Neuronal stem cell (in vitro differentiated cells): ENCODE data around the gene JUN.

ENCODE experiments used
- DNase-seq: peaks from one replicate; pipeline ENCODE4 v3.0.0-alpha.2; 2013; ENCODE audit warnings: low spot score
- H2AFZ ChIP-seq: one replicate; pipeline ENCODE4 v1.6.1; 2013; ENCODE audit warnings: mild to moderate bottlenecking, low read length, inconsistent platforms
- H2AK5ac ChIP-seq: 2 replicates; pipeline ENCODE4 v1.6.1; 2013; ENCODE audit warnings: low read depth, mild to moderate bottlenecking, inconsistent platforms, low read length, moderate library complexity, mixed read lengths
- H2BK120ac ChIP-seq: 2 replicates; pipeline ENCODE4 v1.6.1; 2013; ENCODE audit warnings: low read depth, mild to moderate bottlenecking, inconsistent platforms, low read length, moderate library complexity, mixed read lengths
- H2BK12ac ChIP-seq: one replicate; pipeline ENCODE4 v1.6.1; 2013; ENCODE audit warnings: low read length, inconsistent platforms
- H2BK15ac ChIP-seq: 2 replicates; pipeline ENCODE4 v1.6.1; 2013; ENCODE audit warnings: mild to moderate bottlenecking, low read length, inconsistent platforms, mixed read lengths
- H2BK5ac ChIP-seq: one replicate; pipeline ENCODE4 v1.6.1; 2013; ENCODE audit warnings: inconsistent platforms, mild to moderate bottlenecking, low read length, moderate library complexity
- H3K14ac ChIP-seq: one replicate; pipeline ENCODE4 v1.6.1; 2013; ENCODE audit warnings: low read length, inconsistent platforms
- H3K18ac ChIP-seq: 2 replicates; pipeline ENCODE4 v1.6.1; 2013; ENCODE audit warnings: low read length, inconsistent platforms
- H3K23ac ChIP-seq: 2 replicates; pipeline ENCODE4 v1.6.1; 2013; ENCODE audit warnings: low read depth, mild to moderate bottlenecking, mixed read lengths, low read length, inconsistent platforms; ENCODE audit not compliant: poor library complexity
- H3K27ac ChIP-seq: replicated peaks from 3 replicates; pipeline ENCODE4 v1.5.1; 2013; ENCODE audit warnings: low read length, inconsistent platforms
- H3K27me3 ChIP-seq, 3 experiments: 2 replicates each; pipeline ENCODE4 v1.6.1; 2013; ENCODE audit warnings: low read length in 3 of 3, mild to moderate bottlenecking in 2 of 3, inconsistent platforms in 1 of 3, low read depth in 1 of 3, mixed read lengths in 1 of 3, moderate library complexity in 1 of 3; ENCODE audit not compliant: control insufficient read depth in 3 of 3, insufficient read depth in 3 of 3
- H3K36me3 ChIP-seq, 2 donors: replicated peaks in 1 of 2; 2 replicates each; pipeline ENCODE4 v1.6.1; 2013; ENCODE audit warnings: low read length in 2 of 2; ENCODE audit not compliant: control insufficient read depth in 2 of 2, insufficient read depth in 2 of 2
- H3K4ac ChIP-seq: 2 replicates; pipeline ENCODE4 v1.6.1; 2013; ENCODE audit warnings: inconsistent platforms, mild to moderate bottlenecking, low read length, moderate library complexity
- H3K4me1 ChIP-seq, 2 donors: 1 replicate in 1 of 2; 2 replicates in 1 of 2; pipeline ENCODE4 v1.6.1; 2013; ENCODE audit warnings: low read length in 2 of 2, low read depth in 1 of 2; ENCODE audit not compliant: control insufficient read depth in 2 of 2, insufficient read depth in 1 of 2
- H3K4me2 ChIP-seq: one replicate; pipeline ENCODE4 v1.6.1; 2013; ENCODE audit warnings: mild to moderate bottlenecking, low read length, inconsistent platforms; ENCODE audit not compliant: insufficient read depth, poor library complexity, severe bottlenecking
- H3K4me3 ChIP-seq, 2 donors: 2 replicates each; pipeline ENCODE4 v1.5.1; 2013; ENCODE audit warnings: low read length in 2 of 2, mild to moderate bottlenecking in 2 of 2, inconsistent platforms in 1 of 2, moderate library complexity in 1 of 2
- H3K79me1 ChIP-seq: one replicate; pipeline ENCODE4 v1.6.1; 2013; ENCODE audit warnings: low read depth, mild to moderate bottlenecking, inconsistent platforms, low read length, moderate library complexity
- H3K9ac ChIP-seq: one replicate; pipeline ENCODE4 v1.6.1; 2013; ENCODE audit warnings: mild to moderate bottlenecking, low read depth, low read length, inconsistent platforms; ENCODE audit not compliant: poor library complexity
- H3K9me3 ChIP-seq, 2 donors: replicated peaks in 1 of 2; 2 replicates each; pipeline versions ENCODE3 to v1.6.1; 2013; ENCODE audit warnings: low read length in 2 of 2, mild to moderate bottlenecking in 2 of 2, inconsistent platforms in 1 of 2, low read depth in 1 of 2, mixed read lengths in 1 of 2, moderate library complexity in 1 of 2; ENCODE audit not compliant: control insufficient read depth in 2 of 2, insufficient read depth in 1 of 2
- H4K8ac ChIP-seq: one replicate; pipeline ENCODE4 v1.6.1; 2013; ENCODE audit warnings: low read depth, mild to moderate bottlenecking, inconsistent platforms, low read length, moderate library complexity
- H4K91ac ChIP-seq: one replicate; pipeline ENCODE4 v1.6.1; 2013; ENCODE audit warnings: low read length, low read depth, mild to moderate bottlenecking, inconsistent platforms; ENCODE audit not compliant: poor library complexity
- whole genome bisulfite sequencing, 2 donors: extraction: QIAGEN DNeasy Blood & Tissue Kit; methylation state at CpG; one replicate each; pipeline ENCODE4 v1.1.7; 2013; ENCODE audit warnings: missing lambda C conversion rate in 2 of 2, mixed read lengths in 1 of 2; ENCODE audit not compliant: insufficient read length in 2 of 2, insufficient replicate concordance in 1 of 2; ENCODE audit errors: extremely low coverage in 2 of 2; 5-methylcytosine and 5-hydroxymethylcytosine counted together

The JUN gene

DNA sequence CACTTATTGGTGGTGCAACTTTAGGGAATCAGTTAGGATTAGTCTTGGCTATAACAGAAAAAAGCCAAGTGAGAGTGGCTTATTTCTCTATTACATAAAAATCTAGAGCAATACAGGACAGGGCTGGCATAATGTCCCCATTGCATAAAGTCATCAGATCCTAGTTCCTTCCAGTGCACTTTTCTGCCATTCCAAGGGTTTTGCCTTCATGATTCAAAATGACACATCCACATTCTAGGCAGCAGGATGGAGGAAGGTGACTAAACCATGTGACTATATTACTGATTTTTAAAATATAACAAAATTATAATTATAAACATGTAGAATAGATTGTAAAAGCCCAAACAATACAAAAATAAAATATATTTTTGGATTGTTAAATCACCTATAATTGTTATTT, 18.8 kb downstream of the JUN start:
- H3K27ac ChIP-seq = no peak overlapping the region
- H3K4me3 ChIP-seq = no peak overlapping the region
- H3K27me3 ChIP-seq = no peaks in the 10 kb centered on the region

DNA sequence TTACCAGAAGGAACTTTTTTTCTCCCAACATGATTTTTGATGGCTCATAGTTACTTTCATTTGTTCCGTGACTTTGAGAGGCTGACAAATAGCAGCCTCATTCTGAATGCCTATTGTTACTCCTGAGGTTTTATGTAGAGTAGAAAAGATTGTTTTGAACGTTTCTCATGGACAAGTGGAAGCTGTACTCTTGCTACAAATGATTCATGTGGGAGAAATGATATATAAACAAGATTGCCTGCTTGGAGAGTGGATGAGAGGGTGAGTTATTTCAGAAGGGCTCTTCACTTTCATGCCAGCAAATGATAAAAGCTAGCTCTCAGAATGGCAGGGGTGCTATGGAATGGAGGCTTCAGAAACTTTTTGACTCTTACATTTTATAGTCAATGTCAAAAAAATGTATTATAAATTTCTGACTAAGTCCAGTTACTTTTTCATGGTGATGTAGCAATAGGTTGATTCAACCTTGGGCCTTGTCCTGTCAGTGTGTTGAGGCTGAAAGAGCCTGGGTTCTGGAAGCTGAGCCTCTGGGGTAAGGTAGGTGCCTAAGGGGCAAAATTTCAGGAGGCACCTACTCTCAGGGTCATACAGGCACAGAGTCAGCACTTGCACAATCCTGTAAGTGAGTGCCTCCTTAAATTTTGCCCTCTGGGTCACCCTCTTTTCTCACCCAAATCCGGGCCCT, 19.4 kb downstream of the JUN start:
- no peak overlapping the region for H3K23ac ChIP-seq
- H3K4me3 ChIP-seq = no peak overlapping the region
- no peak overlapping the region for H2BK12ac ChIP-seq
- DNase-seq = no peak
- no peaks in the 10 kb centered on the region for H3K79me1 ChIP-seq
- H3K4ac ChIP-seq = no peak overlapping the region
- H3K27me3 ChIP-seq = no peaks in the 10 kb centered on the region
- no peak overlapping the region for H3K4me2 ChIP-seq
- no peak overlapping the region for H2BK15ac ChIP-seq
- H2AK5ac ChIP-seq = no peak overlapping the region
- no peak overlapping the region for H3K27ac ChIP-seq
- no peaks in the 10 kb centered on the region for H3K36me3 ChIP-seq
- H3K9ac ChIP-seq = no peak overlapping the region
- no peak overlapping the region for H3K18ac ChIP-seq
- no peak overlapping the region for H3K14ac ChIP-seq
- no peak overlapping the region for H2BK5ac ChIP-seq
- peaks cover 0 to 2% of the 10 kb centered on the region in 2 donors for H3K9me3 ChIP-seq
- H2AFZ ChIP-seq = no peak overlapping the region
- no peak overlapping the region for H2BK120ac ChIP-seq
- WGBS, 2 donors = no CpG with 5 or more reads among the region's 3 CpGs
- H4K91ac ChIP-seq = no peak overlapping the region
- no peak overlapping the region for H4K8ac ChIP-seq
- no peaks in the 10 kb centered on the region for H3K4me1 ChIP-seq

More for the DNA sequence above, 18.8 kb downstream of the JUN start:
- Histone ChIP-seq H3K36me3 (no peaks in the 10 kb centered on the region), H3K23ac (no peak overlapping the region), H3K9ac (no peak overlapping the region), H3K4me2 (no peak overlapping the region), H3K4me1 (no peaks in the 10 kb centered on the region), H2AK5ac (no peak overlapping the region), H2BK5ac (no peak overlapping the region), H3K79me1 (no peaks in the 10 kb centered on the region), H3K14ac (no peak overlapping the region), H2BK15ac (no peak overlapping the region), H2AFZ (no peak overlapping the region), H4K91ac (no peak overlapping the region), H4K8ac (no peak overlapping the region), H2BK12ac (no peak overlapping the region), H2BK120ac (no peak overlapping the region), H3K18ac (no peak overlapping the region), H3K9me3 (peaks cover 0 to 2% of the 10 kb centered on the region in 2 donors), H3K4ac (no peak overlapping the region)
- no peak for DNase-seq

DNA sequence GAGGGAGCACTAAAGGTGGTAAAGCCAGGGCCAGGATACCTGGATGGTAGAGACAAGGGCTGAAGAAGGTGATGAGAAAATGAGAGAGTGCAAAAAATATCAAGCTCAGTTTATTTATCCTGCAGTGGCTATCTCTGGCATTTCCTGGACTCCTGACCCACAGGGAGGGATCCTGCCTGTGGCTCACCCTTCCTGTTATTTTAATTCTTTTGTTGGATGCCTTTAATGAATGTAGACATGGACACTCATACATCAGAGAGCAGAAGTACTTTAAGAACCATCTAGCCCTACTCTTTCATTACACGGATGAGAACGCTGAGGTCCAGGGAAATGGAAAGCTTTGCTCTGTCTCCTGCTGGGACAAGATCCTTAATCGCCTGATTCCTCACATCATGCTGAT, 20.6 kb downstream of the JUN start:
- DNase-seq = no peak
- Histone ChIP-seq H4K91ac (no peak overlapping the region), H3K27ac (no peak overlapping the region), H3K4me1 (no peaks in the 10 kb centered on the region), H3K9ac (no peak overlapping the region), H4K8ac (no peak overlapping the region), H3K14ac (no peak overlapping the region), H2BK12ac (no peak overlapping the region), H3K27me3 (no peaks in the 10 kb centered on the region), H3K79me1 (no peaks in the 10 kb centered on the region), H3K18ac (no peak overlapping the region), H3K23ac (no peak overlapping the region), H2AFZ (no peak overlapping the region), H3K9me3 (peaks cover 0 to 2% of the 10 kb centered on the region in 2 donors), H3K4me3 (no peak overlapping the region), H2BK15ac (no peak overlapping the region), H2BK5ac (no peak overlapping the region), H3K4ac (no peak overlapping the region), H2AK5ac (no peak overlapping the region), H2BK120ac (no peak overlapping the region), H3K4me2 (no peak overlapping the region), H3K36me3 (no peaks in the 10 kb centered on the region)
- no CpG with 5 or more reads among the region's 3 CpGs for WGBS, 2 donors

DNA sequence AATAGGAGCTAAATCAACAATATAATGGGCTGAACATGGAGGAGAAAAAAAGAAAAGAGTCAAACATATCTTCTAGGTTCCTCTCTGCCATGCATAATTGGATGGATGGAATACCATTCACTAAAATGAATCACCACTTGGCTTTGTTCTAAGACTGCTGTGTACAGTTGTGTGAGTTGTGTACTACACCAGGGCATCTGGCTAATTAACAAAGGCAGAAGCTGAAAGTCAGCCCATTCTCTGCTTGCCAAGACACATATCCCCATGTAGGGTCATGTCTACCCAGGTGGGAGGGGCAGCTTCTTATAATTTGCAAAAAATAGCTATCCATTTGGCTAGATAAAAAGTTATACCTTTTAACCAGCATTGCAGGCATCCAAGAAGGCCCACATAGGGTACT, 21.0 kb downstream of the JUN start:
- H3K36me3 ChIP-seq = no peaks in the 10 kb centered on the region
- no peaks in the 10 kb centered on the region for H3K79me1 ChIP-seq
- no peak overlapping the region for H2BK120ac ChIP-seq
- H2BK12ac ChIP-seq = no peak overlapping the region
- H3K4me1 ChIP-seq = no peaks in the 10 kb centered on the region
- H3K4ac ChIP-seq = no peak overlapping the region
- H2BK15ac ChIP-seq = no peak overlapping the region
- H3K4me2 ChIP-seq = no peak overlapping the region
- no peak overlapping the region for H3K9ac ChIP-seq
- H3K23ac ChIP-seq = no peak overlapping the region
- H3K14ac ChIP-seq = no peak overlapping the region
- DNase-seq = no peak
- H3K9me3 ChIP-seq = no peaks in the 10 kb centered on the region
- no peak overlapping the region for H4K91ac ChIP-seq
- H3K18ac ChIP-seq = no peak overlapping the region
- no peak overlapping the region for H3K27ac ChIP-seq
- no peak overlapping the region for H2AFZ ChIP-seq
- H3K27me3 ChIP-seq = no peaks in the 10 kb centered on the region
- H3K4me3 ChIP-seq = no peak overlapping the region
- no peak overlapping the region for H4K8ac ChIP-seq
- no peak overlapping the region for H2BK5ac ChIP-seq
- no peak overlapping the region for H2AK5ac ChIP-seq
